HL-60 (cell line): ENCODE results near the gene NTRK2.

Experiments used
- DNase-seq, 2 experiments: peaks; one replicate each; pipeline ENCODE4 v3.0.0-alpha.2; 2010 to 2020; ENCODE audit warnings: low read depth in 1 of 2, low spot score in 1 of 2
- H3K27ac ChIP-seq: fragments of 250-450 bp; sonication (Bioruptor Pico); replicated peaks from 2 replicates; pipeline ENCODE4 v1.5.1; 2020; ENCODE audit warnings: mild to moderate bottlenecking, moderate library complexity
- H3K27me3 ChIP-seq: fragments of 250-450 bp; sonication (Bioruptor Pico); 2 replicates; pipeline ENCODE4 v1.5.1; 2021; ENCODE audit warnings: mild to moderate bottlenecking, moderate library complexity; ENCODE audit not compliant: insufficient read depth, poor library complexity, severe bottlenecking
- H3K4me3 ChIP-seq: replicated peaks from 2 replicates; pipeline ENCODE4 v1.5.1; 2011; ENCODE audit warnings: mild to moderate bottlenecking, control low read depth, low read length; ENCODE audit not compliant: insufficient read depth
- GABPA ChIP-seq: IDR thresholded peaks from 2 replicates; pipeline ENCODE4 v1.6.1; 2012; ENCODE audit warnings: low read depth
- POLR2AphosphoS5 ChIP-seq: IDR thresholded peaks from 2 replicates; pipeline ENCODE4 v1.6.1; 2012; ENCODE audit warnings: low read depth
- SPI1 ChIP-seq: IDR thresholded peaks from 2 replicates; pipeline ENCODE4 v1.6.1; 2012; ENCODE audit warnings: low read depth, mild to moderate bottlenecking, borderline replicate concordance
- TF ChIP-seq, protein P1 (sequence below): IDR thresholded peaks from 2 replicates; pipeline ENCODE4 v1.6.1; 2012; ENCODE audit warnings: low read depth; ENCODE audit not compliant: insufficient replicate concordance
- TF ChIP-seq, protein P2 (sequence below): IDR thresholded peaks from one replicate; pipeline ENCODE4 v1.5.1; 2011; ENCODE audit warnings: low read length, control low read depth, inconsistent platforms; ENCODE audit not compliant: insufficient read depth

The NTRK2 gene

DNA sequence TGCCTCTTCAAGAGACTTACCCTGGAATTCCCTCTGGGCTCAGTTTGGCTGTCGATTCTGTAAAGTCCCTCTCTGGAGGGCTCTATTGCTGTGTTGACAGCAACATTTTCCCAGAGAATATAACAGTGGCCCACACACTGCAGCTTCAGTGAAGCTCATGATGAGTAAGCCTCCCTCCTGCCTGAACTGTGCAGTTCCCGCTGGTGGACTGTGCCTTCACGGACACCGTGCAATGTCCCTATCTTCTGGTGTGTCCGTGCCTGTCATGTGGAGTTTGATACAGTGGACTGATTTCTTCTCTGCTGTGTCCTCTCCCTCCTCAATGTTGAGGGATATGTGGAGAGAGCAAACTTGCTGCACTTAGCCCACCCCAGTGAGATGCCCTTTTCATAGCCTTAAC lies 109.0 kb downstream of the NTRK2 start:
- no peak overlapping the region for H3K4me3 ChIP-seq
- peaks cover 22% of the 10 kb centered on the region for H3K27me3 ChIP-seq
- TF ChIP-seq SPI1 (no peak), GABPA (no peak), POLR2AphosphoS5 (no peak)
- TF ChIP-seq, protein P1, sequence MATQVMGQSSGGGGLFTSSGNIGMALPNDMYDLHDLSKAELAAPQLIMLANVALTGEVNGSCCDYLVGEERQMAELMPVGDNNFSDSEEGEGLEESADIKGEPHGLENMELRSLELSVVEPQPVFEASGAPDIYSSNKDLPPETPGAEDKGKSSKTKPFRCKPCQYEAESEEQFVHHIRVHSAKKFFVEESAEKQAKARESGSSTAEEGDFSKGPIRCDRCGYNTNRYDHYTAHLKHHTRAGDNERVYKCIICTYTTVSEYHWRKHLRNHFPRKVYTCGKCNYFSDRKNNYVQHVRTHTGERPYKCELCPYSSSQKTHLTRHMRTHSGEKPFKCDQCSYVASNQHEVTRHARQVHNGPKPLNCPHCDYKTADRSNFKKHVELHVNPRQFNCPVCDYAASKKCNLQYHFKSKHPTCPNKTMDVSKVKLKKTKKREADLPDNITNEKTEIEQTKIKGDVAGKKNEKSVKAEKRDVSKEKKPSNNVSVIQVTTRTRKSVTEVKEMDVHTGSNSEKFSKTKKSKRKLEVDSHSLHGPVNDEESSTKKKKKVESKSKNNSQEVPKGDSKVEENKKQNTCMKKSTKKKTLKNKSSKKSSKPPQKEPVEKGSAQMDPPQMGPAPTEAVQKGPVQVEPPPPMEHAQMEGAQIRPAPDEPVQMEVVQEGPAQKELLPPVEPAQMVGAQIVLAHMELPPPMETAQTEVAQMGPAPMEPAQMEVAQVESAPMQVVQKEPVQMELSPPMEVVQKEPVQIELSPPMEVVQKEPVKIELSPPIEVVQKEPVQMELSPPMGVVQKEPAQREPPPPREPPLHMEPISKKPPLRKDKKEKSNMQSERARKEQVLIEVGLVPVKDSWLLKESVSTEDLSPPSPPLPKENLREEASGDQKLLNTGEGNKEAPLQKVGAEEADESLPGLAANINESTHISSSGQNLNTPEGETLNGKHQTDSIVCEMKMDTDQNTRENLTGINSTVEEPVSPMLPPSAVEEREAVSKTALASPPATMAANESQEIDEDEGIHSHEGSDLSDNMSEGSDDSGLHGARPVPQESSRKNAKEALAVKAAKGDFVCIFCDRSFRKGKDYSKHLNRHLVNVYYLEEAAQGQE: no peak
- TF ChIP-seq, protein P2, sequence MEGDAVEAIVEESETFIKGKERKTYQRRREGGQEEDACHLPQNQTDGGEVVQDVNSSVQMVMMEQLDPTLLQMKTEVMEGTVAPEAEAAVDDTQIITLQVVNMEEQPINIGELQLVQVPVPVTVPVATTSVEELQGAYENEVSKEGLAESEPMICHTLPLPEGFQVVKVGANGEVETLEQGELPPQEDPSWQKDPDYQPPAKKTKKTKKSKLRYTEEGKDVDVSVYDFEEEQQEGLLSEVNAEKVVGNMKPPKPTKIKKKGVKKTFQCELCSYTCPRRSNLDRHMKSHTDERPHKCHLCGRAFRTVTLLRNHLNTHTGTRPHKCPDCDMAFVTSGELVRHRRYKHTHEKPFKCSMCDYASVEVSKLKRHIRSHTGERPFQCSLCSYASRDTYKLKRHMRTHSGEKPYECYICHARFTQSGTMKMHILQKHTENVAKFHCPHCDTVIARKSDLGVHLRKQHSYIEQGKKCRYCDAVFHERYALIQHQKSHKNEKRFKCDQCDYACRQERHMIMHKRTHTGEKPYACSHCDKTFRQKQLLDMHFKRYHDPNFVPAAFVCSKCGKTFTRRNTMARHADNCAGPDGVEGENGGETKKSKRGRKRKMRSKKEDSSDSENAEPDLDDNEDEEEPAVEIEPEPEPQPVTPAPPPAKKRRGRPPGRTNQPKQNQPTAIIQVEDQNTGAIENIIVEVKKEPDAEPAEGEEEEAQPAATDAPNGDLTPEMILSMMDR: no peak
- no peak overlapping the region for H3K27ac ChIP-seq
- DNase-seq: no peak

DNA sequence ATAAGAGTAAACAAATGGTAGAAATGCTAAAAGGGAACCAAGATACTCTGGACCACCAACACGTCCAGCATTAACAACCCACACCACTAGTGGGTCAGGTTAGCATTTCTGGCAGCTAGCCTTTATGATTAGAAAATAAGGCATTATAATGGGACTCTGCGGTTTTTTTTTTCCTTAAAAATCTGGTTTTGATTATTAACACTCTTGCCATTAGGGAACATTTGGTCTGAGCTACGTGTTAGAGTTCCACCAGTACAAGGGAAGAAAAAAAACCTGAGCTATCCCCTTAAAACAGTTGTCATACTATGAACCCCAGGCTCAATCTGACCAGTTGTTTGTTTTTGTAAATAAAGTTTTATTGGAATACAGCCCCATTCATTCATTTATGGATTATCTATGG lies 110.4 kb downstream of the NTRK2 start:
- peaks cover 25% of the 10 kb centered on the region for H3K27me3 ChIP-seq
- TF ChIP-seq, protein P1: no peak
- no peak for TF ChIP-seq POLR2AphosphoS5
- TF ChIP-seq, protein P2: no peak

DNA sequence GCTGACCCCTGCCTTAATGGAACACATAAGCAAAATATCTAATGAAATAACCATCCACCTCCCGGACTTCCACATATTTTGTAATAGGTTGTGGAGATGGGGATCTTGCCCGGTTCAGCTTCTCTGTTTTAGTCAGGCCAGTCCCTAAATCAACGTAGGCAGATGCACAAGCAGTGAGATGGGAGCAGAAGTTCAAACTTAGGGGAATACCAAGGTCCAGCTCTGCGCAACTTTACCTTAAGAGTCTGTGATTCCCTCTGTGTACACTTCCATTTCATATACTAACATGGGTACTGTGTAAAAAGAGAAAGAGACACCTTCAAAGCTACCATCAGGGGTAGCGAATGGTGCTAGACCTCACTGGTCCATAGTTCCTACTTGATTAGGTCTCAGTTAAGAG lies 110.9 kb downstream of the NTRK2 start:
- H3K4me3 ChIP-seq: no peak overlapping the region
- H3K27me3 ChIP-seq: peaks cover 28% of the 10 kb centered on the region
- no peak overlapping the region for H3K27ac ChIP-seq
- no peak for DNase-seq
- TF ChIP-seq, protein P2: no peak
- TF ChIP-seq, protein P1: no peak
- TF ChIP-seq SPI1 (no peak), POLR2AphosphoS5 (no peak), GABPA (no peak)

More for the DNA sequence above, 110.4 kb downstream of the NTRK2 start:
- Histone ChIP-seq H3K4me3 (no peak overlapping the region), H3K27ac (no peak overlapping the region)
- DNase-seq: no peak
